T-cell (primary cell): ENCODE results near the gene STAT1. TPM values are rescaled to one million over a fixed set of nuclear protein-coding genes. Genes with fewer than 3 reads are reported as not detected.

Source experiments
- ATAC-seq, 4 experiments: fragments of 200-7000 bp in 3 of 4; fragments of 150-1000 bp in 1 of 4; cut with Tn5 transposase; replicated peaks in 1 of 4; 1 replicate in 3 of 4; 2 replicates in 1 of 4; pipeline ENCODE4 v1.10.0; 2021; ENCODE audit warnings: moderate library complexity in 3 of 4, mild to moderate bottlenecking in 2 of 4, moderate number of reproducible peaks in 1 of 4
- CTCF ChIA-PET, 2 donors: fragments of 300-600 bp; sonication (Branson Sonifier 250); formaldehyde crosslinking; loops; one replicate each; lab custom pipeline; 2022; ENCODE audit warnings: antibody characterized with exemption in 2 of 2; lab: Charles Lee
- POLR2A ChIA-PET, 2 donors: fragments of 300-600 bp; sonication (Branson Sonifier 250); formaldehyde crosslinking; loops; one replicate each; lab custom pipeline; 2022; ENCODE audit warnings: antibody characterized with exemption in 2 of 2; lab: Charles Lee
- DNase-seq, 35 experiments: peaks; one replicate each; pipeline versions ENCODE4 v3.0.0 to v3.0.0-alpha.2; 2013 to 2023
- H3K27ac ChIP-seq: one replicate; pipeline ENCODE4 v1.5.1; 2013; ENCODE audit warnings: low read length
- H3K27me3 ChIP-seq, 2 experiments: replicated peaks in 1 of 2; 1 replicate in 1 of 2; 2 replicates in 1 of 2; pipeline versions ENCODE4 v1.6.1 to v1.7.0; 2013; ENCODE audit warnings: low read length in 1 of 2, mixed read lengths in 1 of 2; ENCODE audit not compliant: control insufficient read depth in 2 of 2, insufficient read depth in 2 of 2; ENCODE audit errors: extremely low read depth in 1 of 2
- H3K36me3 ChIP-seq, 2 donors: 1 replicate in 1 of 2; 2 replicates in 1 of 2; pipeline versions ENCODE4 v1.6.1 to v1.7.0; 2013; ENCODE audit warnings: low read length in 1 of 2; ENCODE audit not compliant: control insufficient read depth in 2 of 2, insufficient read depth in 1 of 2; ENCODE audit errors: extremely low read depth in 1 of 2
- H3K4me1 ChIP-seq, 2 experiments: 1 replicate in 1 of 2; 2 replicates in 1 of 2; pipeline versions ENCODE4 v1.6.1 to v1.7.0; 2013; ENCODE audit warnings: low read length in 2 of 2, mixed read lengths in 1 of 2; ENCODE audit not compliant: insufficient read depth in 2 of 2, control insufficient read depth in 1 of 2; ENCODE audit errors: extremely low read depth in 1 of 2
- H3K4me3 ChIP-seq, 2 donors: 1 replicate in 1 of 2; 2 replicates in 1 of 2; pipeline versions ENCODE4 v1.5.1 to v1.7.0; 2013; ENCODE audit warnings: mild to moderate bottlenecking in 2 of 2, low read length in 1 of 2, moderate library complexity in 1 of 2; ENCODE audit not compliant: control insufficient read depth in 1 of 2; ENCODE audit errors: extremely low read depth in 1 of 2
- H3K9me3 ChIP-seq: 2 replicates; pipeline ENCODE4 v1.7.0; 2013
- H3K27ac Mint-ChIP-seq, 2 donors: one replicate each; pipeline ENCODE4 v1.8.0; 2020 to 2021; ENCODE audit warnings: mild to moderate bottlenecking in 2 of 2, mixed read lengths in 2 of 2
- H3K27me3 Mint-ChIP-seq, 2 donors: one replicate each; pipeline ENCODE4 v1.8.0; 2021 to 2022; ENCODE audit warnings: mixed read lengths in 2 of 2
- H3K36me3 Mint-ChIP-seq: one replicate; pipeline ENCODE4 v1.8.0; 2021; ENCODE audit warnings: mixed read lengths
- H3K4me1 Mint-ChIP-seq, 3 donors: one replicate each; pipeline ENCODE4 v1.8.0; 2020 to 2022; ENCODE audit warnings: mixed read lengths in 3 of 3, mild to moderate bottlenecking in 1 of 3
- H3K4me3 Mint-ChIP-seq, 3 donors: one replicate each; pipeline ENCODE4 v1.8.0; 2020 to 2022; ENCODE audit warnings: mild to moderate bottlenecking in 3 of 3, mixed read lengths in 3 of 3, moderate library complexity in 3 of 3
- H3K9me3 Mint-ChIP-seq, 3 donors: one replicate each; pipeline ENCODE4 v1.8.0; 2020 to 2022; ENCODE audit warnings: mixed read lengths in 3 of 3
- WGBS: methylation state at CpG from one replicate; pipeline ENCODE4 v1.1.5; 2013; ENCODE audit warnings: missing lambda C conversion rate; ENCODE audit not compliant: insufficient coverage; 5-methylcytosine and 5-hydroxymethylcytosine counted together
- total RNA-seq, 35 experiments: library from RNA in 6 of 35; stranded (reverse) in 6 of 35; fragments of 120-200 nt in 1 of 35; gene quantifications; one replicate each; pipeline versions ENCODE4 v1.2.1 to v1.2.4 and lab custom pipeline; 2013 to 2026

STAT1 gene
- total RNA-seq, 5 donors from 2014 or later (not counting 1 experiment from before 2014, with no cell fraction given), result 77.6 to 229 (median 152) TPM

DNA sequence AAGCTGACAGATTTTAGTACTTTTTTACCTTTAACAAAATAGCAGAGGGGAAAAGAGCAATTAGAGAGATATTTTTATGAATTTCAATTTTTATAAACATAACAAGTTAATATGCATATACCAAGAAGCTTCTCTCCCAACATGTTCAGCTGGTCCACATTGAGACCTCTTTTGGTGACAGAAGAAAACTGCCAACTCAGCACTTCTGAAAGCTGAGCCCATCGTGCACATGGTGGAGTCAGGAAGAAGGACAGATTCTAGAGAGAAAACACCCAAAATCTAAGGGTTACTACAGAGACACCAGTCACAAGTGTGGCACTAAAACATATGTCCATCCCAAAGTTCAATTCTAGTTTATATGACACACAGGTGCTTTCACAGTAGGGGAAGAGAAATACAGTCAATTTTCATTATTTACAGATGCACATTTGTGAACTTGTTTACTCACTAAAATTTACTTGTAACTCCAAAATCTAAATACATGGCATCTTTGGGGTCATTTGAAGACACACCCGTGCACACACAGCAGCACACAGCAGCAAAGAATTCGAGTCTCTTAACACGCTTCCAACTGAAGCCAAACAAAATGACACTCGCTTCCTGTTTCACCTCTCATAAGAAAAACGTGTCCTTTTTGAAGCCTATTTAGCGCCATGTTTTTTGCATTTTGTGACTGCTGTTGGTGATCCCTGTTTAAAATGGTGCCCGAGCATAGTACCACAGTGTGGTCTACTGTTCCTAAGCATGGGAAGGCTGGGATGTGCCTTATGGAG lies 31.5 kb downstream of the STAT1 start:
- Histone ChIP-seq H3K9me3 (no peaks in the 10 kb centered on the region), H3K36me3 (peaks cover 18 to 99% of the 10 kb centered on the region in 2 donors), H3K4me1 (peaks cover 3 to 23% of the 10 kb centered on the region in 2 experiments), H3K4me3 (no peak overlapping the region), H3K27me3 (no peaks in the 10 kb centered on the region), H3K27ac (peak overlapping the region; percentile 10)
- peak overlapping the region; percentile 79 to 94 for H3K27ac Mint-ChIP-seq
- peaks cover 91% of the 10 kb centered on the region for H3K36me3 Mint-ChIP-seq
- ChIA-PET CTCF (interaction anchor here (0.6 to 1.6 kb wide), 3 partner anchors 10 to 1625 kb away, joined by 3 to 4 read pairs (median 4); no protein-coding TSS in a partner anchor), POLR2A (no interaction called here)
- H3K4me3 Mint-ChIP-seq, result no peak overlapping the region
- DNase-seq, result no peak
- peak in 1 of 4 experiments; percentile 44 for ATAC-seq
- H3K4me1 Mint-ChIP-seq, result peaks cover 65 to 84% (median 73%) of the 10 kb centered on the region in 3 donors
- H3K9me3 Mint-ChIP-seq, result no peaks in the 10 kb centered on the region
- no peaks in the 10 kb centered on the region for H3K27me3 Mint-ChIP-seq
- WGBS, result 60% methylated on average over 7 of the region's 8 CpGs

- H3K4me1 ChIP-seq, result peaks cover 3 to 22% of the 10 kb centered on the region in 2 experiments
- Mint-ChIP-seq H3K27me3 (no peaks in the 10 kb centered on the region), H3K9me3 (no peaks in the 10 kb centered on the region), H3K27ac (peak overlapping the region; percentile 79 to 94), H3K36me3 (peaks cover 89% of the 10 kb centered on the region), H3K4me3 (no peak overlapping the region), H3K4me1 (peaks cover 63 to 81% (median 68%) of the 10 kb centered on the region in 3 donors)
- H3K36me3 ChIP-seq, result peaks cover 18 to 99% of the 10 kb centered on the region in 2 donors
- 100% methylated on average over 1 of the region's 1 CpG for WGBS
- DNase-seq (no peak), ATAC-seq (no peak)
- ChIA-PET CTCF (no interaction called here), POLR2A (no interaction called here)
- no peak overlapping the region for H3K4me3 ChIP-seq
- H3K9me3 ChIP-seq, result no peaks in the 10 kb centered on the region
- no peaks in the 10 kb centered on the region for H3K27me3 ChIP-seq
- H3K27ac ChIP-seq, result peak overlapping the region; percentile 15
Observed at GRCh38 chr2:190981733-190982132, 32.2 kb downstream of the STAT1 start.

GRCh38 chr2:190981333-190981732 lies 32.6 kb downstream of the STAT1 start:
- DNase-seq (no peak), ATAC-seq (no peak)
- H3K4me1 ChIP-seq, result peaks cover 3 to 18% of the 10 kb centered on the region in 2 experiments
- Mint-ChIP-seq H3K27me3 (no peaks in the 10 kb centered on the region), H3K4me1 (peaks cover 62 to 83% (median 68%) of the 10 kb centered on the region in 3 donors), H3K4me3 (peak overlapping the region in 1 of 3 donors; percentile 23), H3K36me3 (peaks cover 90% of the 10 kb centered on the region), H3K27ac (peak overlapping the region; percentile 79 to 94), H3K9me3 (no peaks in the 10 kb centered on the region)
- no peaks in the 10 kb centered on the region for H3K27me3 ChIP-seq
- H3K36me3 ChIP-seq, result peaks cover 14 to 99% of the 10 kb centered on the region in 2 donors
- H3K9me3 ChIP-seq, result no peaks in the 10 kb centered on the region
- peak overlapping the region; percentile 15 for H3K27ac ChIP-seq
- ChIA-PET POLR2A (no interaction called here), CTCF (no interaction called here)
- WGBS, result 81% methylated on average over 3 of the region's 6 CpGs
- no peak overlapping the region for H3K4me3 ChIP-seq

GRCh38 chr2:190980630-190981209 lies 33.3 kb downstream of the STAT1 start:
- 95% methylated on average over 4 of the region's 10 CpGs for WGBS
- Mint-ChIP-seq H3K27ac (peak overlapping the region; percentile 79 to 94), H3K36me3 (peaks cover 89% of the 10 kb centered on the region), H3K27me3 (no peaks in the 10 kb centered on the region), H3K9me3 (no peaks in the 10 kb centered on the region), H3K4me1 (peaks cover 58 to 81% (median 67%) of the 10 kb centered on the region in 3 donors), H3K4me3 (peak overlapping the region in 1 of 3 donors; percentile 30)
- Histone ChIP-seq H3K4me1 (peaks cover 3 to 13% of the 10 kb centered on the region in 2 experiments), H3K36me3 (peaks cover 8 to 99% of the 10 kb centered on the region in 2 donors), H3K4me3 (no peak overlapping the region), H3K27me3 (no peaks in the 10 kb centered on the region), H3K27ac (peak overlapping the region; percentile 8), H3K9me3 (no peaks in the 10 kb centered on the region)
- DNase-seq (no peak), ATAC-seq (no peak)
- ChIA-PET POLR2A (no interaction called here), CTCF (no interaction called here)

DNA sequence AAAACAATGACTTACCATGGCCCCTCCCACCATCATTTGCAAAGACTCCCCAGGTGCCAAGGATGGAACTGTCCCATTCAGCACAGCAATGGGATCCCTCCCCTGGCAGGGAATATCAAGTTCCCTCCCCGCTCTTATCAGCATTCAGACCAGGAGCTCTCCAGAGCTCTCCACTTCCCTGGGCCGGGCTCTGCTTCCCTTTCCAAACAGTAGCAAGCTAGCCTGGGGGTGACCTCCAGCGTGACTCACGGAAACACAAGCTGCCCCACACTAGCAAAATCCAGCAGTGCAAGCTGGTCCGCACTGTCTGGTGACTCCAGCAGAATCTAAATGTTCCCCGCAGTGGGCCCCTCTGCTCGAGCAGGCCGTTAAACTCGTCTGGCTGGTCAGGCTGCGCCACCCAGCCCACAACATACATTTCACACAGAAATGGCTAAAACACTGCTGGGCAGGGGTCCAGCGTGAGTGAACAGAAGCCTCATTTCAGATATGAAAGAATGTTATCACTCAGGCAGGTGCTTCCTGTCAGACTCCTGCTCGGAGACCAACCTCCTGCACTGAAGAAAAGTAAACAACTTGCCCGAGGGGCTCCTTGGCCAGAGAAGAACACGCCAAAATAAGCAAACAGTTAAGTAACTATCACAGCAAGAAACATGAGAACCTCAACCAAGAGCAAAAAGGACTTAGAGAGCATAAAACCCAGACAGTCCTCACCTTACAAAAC lies 33.9 kb downstream of the STAT1 start:
- H3K27me3 ChIP-seq, result no peaks in the 10 kb centered on the region
- peak overlapping the region; percentile 8 for H3K27ac ChIP-seq
- CTCF ChIA-PET, result interaction anchor here in 1 of 2 donors (0.6 kb wide), 1 partner anchor 353 kb away, joined by 6 read pairs; no protein-coding TSS in a partner anchor
- H3K36me3 ChIP-seq, result peaks cover 6 to 99% of the 10 kb centered on the region in 2 donors
- Mint-ChIP-seq H3K9me3 (no peaks in the 10 kb centered on the region), H3K27ac (peak overlapping the region; percentile 79 to 94), H3K36me3 (peaks cover 90% of the 10 kb centered on the region), H3K4me3 (peak overlapping the region in 1 of 3 donors; percentile 30), H3K4me1 (peaks cover 53 to 75% (median 61%) of the 10 kb centered on the region in 3 donors), H3K27me3 (no peaks in the 10 kb centered on the region)
- DNase-seq (no peak), ATAC-seq (peak in 3 of 4 experiments; percentile 22 to 36 (median 34))
- no peaks in the 10 kb centered on the region for H3K9me3 ChIP-seq
- peaks cover 3 to 13% of the 10 kb centered on the region in 2 experiments for H3K4me1 ChIP-seq
- POLR2A ChIA-PET, result interaction anchor here (0.6 to 0.9 kb wide), 5 partner anchors 19 to 226 kb away, joined by 3 to 6 read pairs (median 3); no protein-coding TSS in a partner anchor
- no peak overlapping the region for H3K4me3 ChIP-seq
- WGBS, result 77% methylated on average over 11 of the region's 14 CpGs
